A549 treated with AZD9567 at 1 μM for 4 hours (cell line): ENCODE measurements around the gene ULBP2. TPM values are rescaled to one million over a fixed set of nuclear protein-coding genes. Genes with fewer than 3 reads are reported as not detected.

Experiments used
- total RNA-seq: library from RNA; stranded (reverse); fragments of 200-300 nt; extraction: Qiagen RNA extraction; gene quantifications from 5 replicates; pipeline ENCODE4 v1.2.3, GENCODE V29; 2022; ENCODE audit not compliant: insufficient read depth

ULBP2 gene
- total RNA-seq, result 2.1 to 4.5 TPM (median 3.7 TPM) in 5 replicates

GRCh38 chr6:149941583-149942460 lies at the start of gene ULBP2:
ULBP2 (plus strand) TSS chr6:149942014; CDS start chr6:149942073, 59 bp downstream.

GRCh38 chr6:149897855-149898744 lies 43.7 kb upstream of the ULBP2 start, which contains the start of gene RAET1E:
RAET1E (minus strand) TSS chr6:149898113; CDS start chr6:149890901, 7,212 bp downstream.

GRCh38 chr6:149922642-149923326 lies 19.0 kb upstream of the ULBP2 start, which contains the start of gene RAET1G:
RAET1G (minus strand) TSS chr6:149923121; CDS start chr6:149923010, 111 bp downstream.

DNA sequence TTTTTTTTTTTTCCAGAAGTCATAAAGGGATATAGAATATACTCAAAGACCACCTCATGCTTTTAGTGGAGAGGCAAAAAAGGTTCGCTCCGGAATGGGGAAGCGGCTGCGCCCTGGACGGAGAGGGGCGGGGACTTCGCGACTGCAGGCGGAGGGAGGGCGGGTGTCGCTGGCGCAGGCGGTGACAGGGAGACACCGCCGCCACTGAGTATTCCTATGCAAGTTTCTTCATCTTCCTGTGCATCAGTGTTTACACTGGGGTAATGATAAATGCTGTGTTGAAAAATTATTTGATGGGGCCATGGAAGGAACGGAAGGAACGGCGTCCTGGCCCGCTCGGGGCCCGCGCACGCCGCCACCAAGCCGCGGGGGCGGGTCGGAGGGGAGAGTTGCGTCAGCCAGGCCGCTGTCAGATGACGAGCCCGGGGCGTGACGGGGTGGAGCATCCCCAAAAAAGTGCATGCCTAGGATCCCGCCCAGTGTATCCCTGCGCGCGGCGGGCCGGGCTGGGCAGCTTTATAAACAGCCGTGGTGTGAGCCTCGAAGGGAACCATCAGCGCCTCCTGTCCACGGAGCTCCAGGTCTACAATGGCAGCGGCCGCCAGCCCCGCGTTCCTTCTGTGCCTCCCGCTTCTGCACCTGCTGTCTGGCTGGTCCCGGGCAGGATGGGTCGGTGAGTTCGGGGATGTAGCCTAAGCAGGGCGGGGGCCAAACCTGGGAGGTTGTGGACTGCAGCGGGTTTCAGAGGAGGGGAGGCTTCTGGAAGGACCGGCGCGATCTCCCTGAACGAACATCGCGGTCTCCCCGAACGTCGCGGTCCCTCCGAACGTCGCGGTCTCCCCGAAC lies 21.9 kb downstream of the ULBP2 start, which contains the start of gene ULBP1:
Gene ULBP1, plus strand, starts transcription at position 482 of the 846 bp plus-strand sequence. Its CDS starts 107 bp downstream, at position 589.

Other genes with a start within 250 kb of the ULBP2 start
- gene LATS1, start 223.9 kb upstream of the ULBP2 start, total RNA-seq, result 6.0 to 8.9 TPM (median 8.2 TPM) in 5 replicates
- gene NUP43, start 195.5 kb upstream of the ULBP2 start, total RNA-seq, result 13.3 to 25.3 TPM (median 15.6 TPM) in 5 replicates
- gene PCMT1, start 192.3 kb upstream of the ULBP2 start, total RNA-seq, result 86.1 to 106 TPM (median 88.8 TPM) in 5 replicates
- 25.2 to 36.5 TPM (median 34.9 TPM) in 5 replicates for gene LRP11, start 77.7 kb upstream of the ULBP2 start, total RNA-seq
- gene RAET1E, start 43.9 kb upstream of the ULBP2 start, total RNA-seq, result 1.5 to 2.9 TPM (median 1.9 TPM) in 4 of 5 replicates, not detected in the other
- gene RAET1G, start 18.9 kb upstream of the ULBP2 start, total RNA-seq, result 5.5 to 10.7 TPM (median 8.6 TPM) in 5 replicates
- 0.61 to 0.91 TPM (median 0.79 TPM) in 5 replicates for gene ULBP1, start 21.9 kb downstream of the ULBP2 start, total RNA-seq
- 0.27 to 0.49 TPM (median 0.38 TPM) in 4 of 5 replicates, not detected in the other for gene RAET1L, start 83.5 kb downstream of the ULBP2 start, total RNA-seq
- gene ULBP3, start 127.1 kb downstream of the ULBP2 start, total RNA-seq, result 3.2 to 7.8 TPM (median 3.7 TPM) in 5 replicates
- gene PPP1R14C, start 201.0 kb downstream of the ULBP2 start, total RNA-seq, result 1.2 to 2.2 TPM (median 2.0 TPM) in 5 replicates